HG03439 (cell line): Measurements from ENCODE around the gene STXBP1.
"Not testable (repeated sequence)": the region's sequence is repeated elsewhere in the genome, so short reads cannot be mapped to it uniquely, and the experiment has no call there.

Experiments
- ATAC-seq: cut with Tn5 transposase; IDR thresholded peaks from one replicate; pipeline ENCODE4 v1.9.1; 2021; ENCODE audit warnings: mild to moderate bottlenecking, moderate library complexity; ENCODE audit not compliant: unreplicated experiment

Gene STXBP1

DNA sequence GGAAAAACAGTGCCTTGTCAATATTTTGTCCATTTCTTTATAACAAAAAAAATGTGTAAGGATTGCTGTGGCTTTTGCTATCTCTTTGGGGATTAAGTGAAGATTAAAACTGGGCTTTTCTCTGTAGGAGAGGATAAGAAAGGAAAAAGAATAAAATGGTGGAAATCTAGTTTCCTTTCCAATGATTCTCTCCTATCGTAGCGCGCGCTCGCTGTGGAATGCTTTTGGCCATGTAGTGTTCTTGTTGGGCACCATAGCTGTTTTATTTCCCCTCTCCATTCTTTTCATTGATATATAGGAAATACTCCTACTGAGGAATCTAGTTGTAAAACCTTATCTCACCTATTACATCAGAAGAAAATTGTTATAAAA, 1.5 kb downstream of the STXBP1 start:
- ATAC-seq: no peak

DNA sequence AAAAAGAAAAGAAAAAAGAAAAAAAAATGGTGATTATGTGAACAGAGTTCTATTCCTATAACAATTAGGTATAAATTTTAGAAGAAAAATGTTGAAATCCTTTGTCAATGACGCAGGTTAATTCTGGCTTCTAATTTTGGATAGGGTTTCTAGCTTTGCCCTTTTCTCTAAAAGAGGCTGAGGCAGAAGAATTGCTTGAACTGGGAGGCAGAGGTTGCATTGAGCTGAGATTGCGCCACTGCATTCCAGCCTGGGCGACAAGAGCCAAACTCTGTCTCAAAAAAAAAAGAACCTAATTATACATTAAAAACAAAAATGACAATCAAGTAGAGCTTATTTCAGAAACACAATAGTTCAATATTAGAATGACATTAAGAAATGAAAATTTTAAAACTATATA, 2.9 kb downstream of the STXBP1 start:
- no peak for ATAC-seq

DNA sequence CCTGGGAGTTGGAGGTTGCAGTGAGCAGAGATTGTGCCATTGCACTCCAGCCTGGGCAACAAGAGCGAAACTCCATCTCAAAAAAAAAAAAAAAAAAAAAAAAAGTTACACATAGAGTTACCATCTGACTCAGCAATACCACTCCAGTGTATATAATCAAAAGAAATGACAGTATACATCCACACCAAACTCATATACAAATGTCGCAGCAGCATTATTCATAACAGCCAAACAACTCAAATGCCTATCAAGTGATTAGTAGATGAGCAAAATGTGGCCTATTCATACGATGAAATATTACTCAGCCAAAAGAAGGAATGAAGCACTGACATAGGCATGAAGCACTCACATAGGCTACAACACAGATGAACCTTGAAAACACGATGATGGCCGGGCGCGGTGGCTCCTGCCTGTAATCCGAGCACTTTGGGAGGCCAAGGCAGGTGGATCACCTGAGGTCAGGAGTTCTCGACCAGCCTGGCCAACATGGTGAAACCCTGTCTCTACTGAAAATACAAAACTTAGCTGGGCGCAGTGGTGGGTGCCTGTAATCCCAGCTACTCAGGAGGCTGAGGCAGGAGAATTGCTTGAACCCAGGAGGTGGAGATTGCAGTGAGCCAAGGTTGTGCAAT, 9.4 kb downstream of the STXBP1 start:
- ATAC-seq: not testable (repeated sequence)

DNA sequence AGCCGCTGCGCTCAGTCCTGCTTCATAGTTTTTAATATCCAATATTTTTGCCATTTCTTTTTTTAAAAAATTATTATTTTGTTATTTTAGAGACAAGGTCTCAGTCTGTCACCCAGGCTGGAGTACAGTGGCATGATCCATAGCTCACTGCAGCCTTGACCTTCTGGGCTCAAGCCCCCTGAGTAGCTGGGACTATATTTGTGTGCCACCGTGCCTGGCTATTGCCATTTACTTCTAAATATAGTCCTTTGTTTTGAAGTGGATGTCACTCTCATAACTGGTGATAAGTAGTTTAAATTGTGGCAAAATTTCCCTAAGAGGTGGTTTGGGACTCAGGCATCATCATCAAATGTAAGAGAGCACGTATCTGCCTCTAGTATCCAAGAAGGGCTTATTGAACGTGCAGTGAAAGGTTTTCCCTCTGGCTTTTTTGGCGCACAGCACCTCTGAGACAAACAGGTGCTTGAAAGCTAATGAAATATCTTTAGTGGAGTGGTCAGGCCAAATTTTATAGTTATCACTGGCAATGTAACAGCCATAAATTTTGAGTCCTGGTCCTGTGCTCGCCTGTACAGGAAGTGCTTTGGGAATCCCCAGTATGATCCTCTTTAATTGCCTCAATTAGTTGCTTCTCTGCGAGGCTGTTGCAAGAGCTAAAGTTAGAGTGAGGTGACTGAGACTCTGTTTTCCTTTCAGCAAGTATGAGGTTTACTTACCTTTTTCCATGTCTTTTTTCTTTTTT, 14.8 kb downstream of the STXBP1 start:
- no peak for ATAC-seq

DNA sequence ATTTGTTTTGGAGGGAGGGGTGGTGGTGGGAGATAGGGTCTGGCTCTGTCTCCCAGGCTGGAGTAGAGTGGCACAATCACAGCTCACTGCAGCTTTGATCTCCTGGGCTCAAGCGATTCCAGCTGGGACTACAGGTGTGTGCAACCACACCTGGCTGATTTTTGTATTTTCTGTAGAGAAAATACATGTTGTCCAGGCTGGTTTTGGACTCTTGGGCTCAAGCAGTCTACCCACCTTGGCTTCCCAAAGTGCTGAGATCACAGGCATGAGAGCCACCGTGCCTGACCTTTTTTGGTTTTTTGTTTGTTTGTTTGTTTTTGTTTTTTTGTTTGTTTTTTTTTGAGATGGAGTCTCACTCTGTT, 15.4 kb downstream of the STXBP1 start:
- ATAC-seq: no peak

DNA sequence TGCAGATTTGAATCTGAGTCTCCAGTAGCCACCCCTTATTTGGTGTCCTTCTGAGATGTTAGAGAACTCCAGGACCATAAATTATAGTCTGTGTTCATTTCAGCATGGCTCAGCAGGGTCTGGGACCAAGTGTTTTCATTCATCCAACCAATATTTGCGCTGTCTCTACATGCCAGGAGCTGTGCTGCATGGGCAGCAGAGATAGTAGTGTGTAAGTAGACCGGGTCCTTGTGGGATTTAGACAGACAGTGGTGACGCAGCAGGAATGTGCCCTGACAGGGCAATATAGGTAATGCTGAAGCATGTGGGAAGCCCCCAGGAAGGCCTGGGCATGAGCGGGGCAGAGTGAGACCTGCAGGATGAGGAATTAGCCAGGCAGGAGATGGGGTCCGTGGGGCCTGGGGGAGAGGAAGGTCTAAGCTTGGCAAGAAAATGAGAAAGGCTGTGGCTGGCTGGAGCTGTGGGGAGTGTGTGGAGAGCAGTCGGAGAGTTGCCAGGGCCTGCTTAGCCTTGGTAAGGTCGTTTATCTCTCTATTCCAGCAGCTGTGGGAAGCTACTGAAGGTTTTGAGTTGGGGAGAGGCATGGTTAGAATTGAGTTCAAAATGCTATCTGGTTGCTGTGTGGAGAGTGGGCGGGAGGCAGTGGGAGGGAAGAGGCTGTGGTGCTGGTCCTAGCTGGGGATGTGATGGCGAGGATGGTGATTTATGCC, 16.8 kb downstream of the STXBP1 start:
- no peak for ATAC-seq

DNA sequence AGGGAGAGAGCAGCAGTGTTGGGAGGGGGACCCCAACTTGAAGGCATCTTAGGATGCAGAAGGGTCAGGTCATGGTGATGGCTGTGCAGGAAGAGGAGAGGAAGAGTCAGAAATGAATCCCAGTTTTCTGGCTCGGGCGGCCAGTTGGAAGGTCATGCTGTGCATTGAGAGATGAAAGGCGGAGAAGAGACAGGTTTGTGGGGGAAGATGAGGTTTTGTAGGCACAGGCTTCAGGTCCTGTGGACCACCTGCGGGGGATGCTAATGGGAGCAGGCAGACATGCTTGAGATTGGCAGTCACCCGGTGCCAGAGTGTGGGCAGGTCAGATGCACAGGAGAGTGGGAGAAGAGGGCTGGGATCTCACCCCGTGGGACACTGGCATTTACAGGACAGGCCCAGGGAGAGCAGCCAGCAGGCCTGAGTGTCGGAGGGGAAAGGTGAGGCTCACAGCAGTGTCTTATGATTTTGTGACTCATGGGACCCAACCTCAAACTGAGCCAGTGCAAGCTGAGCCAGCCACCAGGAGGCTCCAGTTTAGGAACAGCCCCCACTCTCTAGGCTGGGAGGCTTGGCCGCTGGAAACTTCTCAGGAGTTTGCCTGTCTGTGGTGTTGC, 17.5 kb downstream of the STXBP1 start:
- no peak for ATAC-seq

DNA sequence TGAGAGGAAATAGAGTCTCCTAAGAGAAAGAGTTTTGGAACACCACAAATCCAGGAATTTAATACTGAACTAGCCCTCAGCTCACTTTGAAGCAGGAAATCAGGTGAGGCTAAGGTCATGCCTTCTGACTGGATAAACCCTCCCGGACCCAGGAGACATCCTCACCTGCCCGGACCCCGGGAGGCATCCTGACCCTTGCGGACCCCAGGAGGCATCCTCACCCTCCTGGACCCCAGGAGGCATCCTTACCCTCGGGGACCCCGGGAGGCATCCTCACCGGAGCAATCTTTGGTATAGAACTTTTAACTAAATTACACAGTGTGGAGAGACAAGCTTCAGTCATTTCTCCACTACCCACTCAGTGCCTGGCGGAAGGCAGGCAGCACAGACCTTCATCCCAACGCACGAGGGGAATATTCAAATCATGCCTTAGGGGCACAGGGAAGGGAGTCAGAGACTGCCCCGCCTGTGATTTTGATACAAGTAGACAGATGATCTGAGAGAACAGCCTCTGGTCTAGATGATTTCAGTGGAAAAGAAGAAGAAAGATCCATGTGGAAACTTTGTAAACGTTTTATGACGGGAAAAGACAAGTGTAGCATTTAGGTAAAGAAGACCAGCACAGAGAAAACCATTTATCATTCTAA, 21.3 kb downstream of the STXBP1 start:
- no peak for ATAC-seq

DNA sequence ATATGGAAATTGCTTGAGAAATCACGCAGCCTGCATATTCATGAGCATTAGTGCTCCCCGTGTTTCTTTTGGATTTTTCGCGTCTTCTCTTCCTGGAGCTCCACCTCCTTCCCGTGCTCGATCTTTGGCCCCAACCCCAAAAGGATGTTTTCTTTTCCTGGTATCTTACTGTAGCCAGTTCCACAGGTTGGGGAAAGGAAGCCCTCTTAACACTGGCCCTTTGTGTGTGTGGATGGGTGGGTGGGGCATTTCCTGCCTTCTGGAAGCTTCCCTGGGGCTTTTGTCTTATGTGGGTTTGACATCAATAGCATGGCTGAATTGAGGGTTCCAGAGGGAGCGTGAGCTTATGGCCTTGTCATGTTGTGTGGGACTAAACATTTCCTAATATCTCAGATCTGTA, 21.9 kb downstream of the STXBP1 start:
- ATAC-seq: no peak

DNA sequence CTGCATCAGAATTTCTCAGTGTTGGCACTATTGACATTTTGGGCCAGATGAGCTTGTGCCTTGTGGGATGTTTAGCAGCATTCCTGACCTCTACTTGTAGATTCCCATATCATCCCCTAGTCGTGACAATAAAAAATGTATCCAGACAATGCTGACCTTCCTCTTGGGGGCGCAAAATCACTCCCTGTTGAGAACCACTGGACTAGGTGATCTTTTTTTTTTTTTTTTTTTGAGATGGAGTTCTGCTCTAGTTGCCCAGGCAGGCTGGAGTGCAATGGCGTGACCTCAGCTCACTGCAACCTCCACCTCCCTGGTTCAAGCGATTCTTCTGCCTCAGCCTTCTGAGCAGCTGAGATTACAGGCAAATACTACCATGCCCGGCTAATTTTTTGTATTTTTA, 22.6 kb downstream of the STXBP1 start:
- ATAC-seq: no peak

DNA sequence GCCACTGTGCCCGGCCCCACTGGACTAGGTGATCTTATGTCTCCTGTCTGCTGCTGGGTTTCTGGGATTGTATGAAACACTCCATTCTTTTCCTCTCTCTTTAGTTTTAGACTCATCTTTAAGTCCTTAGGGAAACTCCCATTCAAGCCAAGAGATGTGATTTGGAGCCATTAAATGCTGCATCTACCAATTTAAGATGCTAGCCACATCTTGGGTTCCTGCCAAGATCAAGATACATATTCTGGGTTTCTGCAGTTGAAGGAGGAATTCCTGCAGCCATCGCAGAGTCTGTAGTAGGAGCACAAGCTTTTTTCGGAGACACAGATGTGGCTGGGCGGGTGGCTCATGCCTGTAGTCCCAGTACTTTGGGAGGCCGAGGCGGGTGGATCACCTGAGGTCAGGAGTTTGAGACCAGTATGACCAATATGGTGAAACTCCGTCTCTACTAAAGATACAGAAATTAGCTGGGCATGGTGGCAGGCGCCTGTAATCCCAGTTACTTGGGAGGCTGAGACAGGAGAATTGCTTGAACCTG, 23.2 kb downstream of the STXBP1 start:
- no peak for ATAC-seq

DNA sequence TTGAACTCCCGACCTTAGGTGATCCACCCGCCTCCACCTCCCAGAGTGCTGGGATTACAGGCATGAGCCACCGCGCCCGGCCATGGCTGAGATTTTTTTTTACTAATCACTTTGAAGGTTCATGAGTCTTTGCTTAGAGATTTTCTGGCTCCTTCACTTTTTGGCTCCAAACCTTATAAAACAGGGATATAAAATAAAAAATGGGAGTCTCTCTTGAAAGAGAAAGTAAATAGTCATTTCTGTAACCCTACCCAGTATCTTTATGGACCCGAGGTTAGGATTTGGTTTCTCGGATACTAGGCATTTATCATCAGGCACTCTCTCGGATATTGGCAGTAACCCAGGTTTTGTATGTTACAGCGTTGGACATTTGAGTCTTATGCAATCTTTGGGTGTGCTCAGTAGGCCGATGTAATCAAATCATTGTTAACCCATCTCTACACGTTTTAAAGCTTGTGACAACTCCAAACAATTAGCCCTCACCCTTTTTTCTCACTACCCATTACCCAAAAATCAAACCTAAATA, 25.3 kb downstream of the STXBP1 start:
- ATAC-seq: no peak

DNA sequence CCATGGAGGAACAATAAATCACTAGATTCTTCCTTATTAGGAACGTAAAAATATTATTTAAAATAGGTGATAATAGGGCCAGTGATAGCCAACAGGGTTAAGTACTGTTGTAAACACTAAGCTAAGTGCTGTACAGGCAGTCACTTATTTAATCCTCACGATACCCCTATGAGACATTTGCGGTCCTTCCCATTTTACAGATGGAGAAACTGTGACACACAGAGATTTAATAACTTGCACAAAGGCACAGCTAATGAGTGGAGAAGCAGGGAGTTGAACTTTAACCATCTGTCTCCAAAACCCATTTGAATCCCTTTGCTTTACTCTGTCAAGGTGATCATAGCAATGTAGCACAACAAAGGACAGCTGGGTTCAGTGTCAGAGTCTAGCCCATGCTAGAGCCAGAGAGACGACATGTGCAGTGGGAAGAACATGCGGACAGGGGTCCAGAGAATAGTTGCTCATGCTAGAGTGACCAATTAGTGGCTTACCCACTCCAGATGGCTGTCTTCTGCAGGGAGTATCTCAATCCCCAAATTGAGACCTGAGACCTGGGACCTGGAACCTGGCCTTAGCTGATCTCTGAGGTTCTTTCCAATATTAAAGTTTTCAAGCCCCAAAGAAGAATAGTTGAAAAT, 28.9 kb downstream of the STXBP1 start:
- ATAC-seq: no peak

DNA sequence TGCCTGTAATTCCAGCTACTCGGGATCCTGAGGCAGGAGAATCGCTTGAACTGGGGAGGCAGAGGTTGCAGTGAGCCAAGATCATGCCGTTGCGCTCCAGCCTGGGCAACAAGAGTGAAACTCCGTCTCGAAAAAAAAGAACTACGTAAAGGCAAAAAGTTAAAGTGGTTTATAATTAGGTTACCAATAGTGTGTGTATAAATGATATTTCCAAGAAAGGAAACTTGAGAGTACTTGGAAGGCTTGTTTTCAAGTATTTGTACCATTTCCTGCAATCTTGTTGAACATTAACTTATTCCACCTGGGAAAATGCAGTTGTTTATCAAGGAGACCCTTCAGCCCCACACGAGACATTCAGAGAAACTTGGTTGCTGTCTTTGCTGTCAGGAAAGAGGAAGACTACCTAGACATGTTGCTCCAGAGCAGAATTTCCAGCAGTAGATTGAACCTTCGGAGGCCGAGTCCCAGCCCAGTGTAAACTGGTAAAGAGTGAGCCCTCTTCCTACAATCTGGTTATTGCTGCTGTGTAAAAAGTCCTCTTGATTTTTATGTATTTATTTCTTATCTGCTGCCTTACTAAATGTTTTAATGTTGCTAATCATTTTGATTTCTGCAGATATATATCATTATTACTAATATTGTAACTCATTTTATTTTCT, 30.1 kb downstream of the STXBP1 start:
- ATAC-seq: no peak

DNA sequence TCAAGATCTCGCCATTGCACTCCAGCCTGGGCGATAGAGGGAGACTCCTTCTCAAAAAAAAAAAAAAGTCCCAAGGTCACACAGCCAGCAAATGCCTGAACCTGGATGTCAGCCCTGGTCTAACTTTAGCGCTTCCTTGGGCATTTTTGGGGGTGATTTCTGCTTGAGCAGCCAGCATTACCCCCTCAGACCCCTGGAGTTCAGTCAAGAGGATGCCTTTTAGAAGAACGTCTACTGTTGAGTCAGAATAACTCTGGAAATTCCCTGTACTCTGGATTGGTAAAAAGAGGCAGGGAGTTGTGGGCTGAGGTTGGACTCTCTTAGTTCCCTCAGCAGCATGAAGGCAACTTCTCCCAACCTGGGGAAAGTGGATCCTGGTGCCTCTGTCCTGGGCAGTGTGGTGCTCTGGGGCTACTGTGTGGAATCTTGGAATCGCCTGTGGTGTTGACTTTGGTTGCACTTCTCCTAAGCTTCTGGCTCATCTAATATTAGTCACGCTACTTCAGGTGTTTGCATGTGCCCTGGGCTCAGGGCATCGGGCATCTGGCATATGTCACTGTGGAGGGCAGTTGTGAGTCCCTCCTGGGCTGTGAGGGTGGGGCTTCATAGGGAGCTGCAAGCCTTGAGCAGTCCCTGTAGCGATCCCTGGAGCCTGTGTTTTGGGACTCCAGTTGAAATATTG, 32.2 kb downstream of the STXBP1 start:
- no peak for ATAC-seq

DNA sequence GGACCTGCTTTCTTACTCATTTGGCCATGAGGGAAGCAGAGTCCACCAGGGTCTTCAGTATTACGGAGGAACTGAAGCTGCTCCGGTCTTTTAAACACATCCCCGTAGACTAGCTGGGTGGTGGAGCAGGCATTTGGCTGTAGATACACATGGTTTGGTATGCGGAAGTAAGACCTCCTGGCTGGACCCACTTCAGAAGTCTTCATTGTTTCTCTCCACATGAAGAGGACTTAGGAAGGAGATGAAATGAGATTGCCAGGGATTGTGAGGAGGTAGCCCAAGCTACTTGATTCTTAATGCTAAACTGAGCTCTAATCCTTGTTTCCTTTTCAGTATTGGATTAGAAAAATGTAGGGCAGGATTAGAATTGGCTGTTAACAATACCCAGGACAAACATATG, 32.9 kb downstream of the STXBP1 start:
- ATAC-seq: no peak

DNA sequence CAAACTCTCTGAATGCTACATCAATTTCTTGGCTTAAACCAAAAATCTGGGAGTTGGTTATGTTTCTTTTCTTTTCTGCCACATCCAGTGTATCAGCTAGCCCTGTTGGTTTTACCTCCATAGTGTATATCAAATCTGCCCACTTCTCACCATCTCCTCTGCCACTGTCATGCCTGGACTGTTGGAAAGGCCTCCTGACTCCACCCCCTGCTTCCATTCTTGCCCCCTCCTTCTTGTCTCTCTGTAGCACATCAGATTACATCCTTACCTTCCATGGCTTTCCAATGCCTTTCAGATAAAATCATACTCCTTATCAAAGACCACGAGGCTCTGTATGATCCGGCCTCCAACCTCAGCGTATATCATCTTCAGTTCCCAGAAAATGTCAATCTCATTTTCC, 35.4 kb downstream of the STXBP1 start:
- no peak for ATAC-seq

DNA sequence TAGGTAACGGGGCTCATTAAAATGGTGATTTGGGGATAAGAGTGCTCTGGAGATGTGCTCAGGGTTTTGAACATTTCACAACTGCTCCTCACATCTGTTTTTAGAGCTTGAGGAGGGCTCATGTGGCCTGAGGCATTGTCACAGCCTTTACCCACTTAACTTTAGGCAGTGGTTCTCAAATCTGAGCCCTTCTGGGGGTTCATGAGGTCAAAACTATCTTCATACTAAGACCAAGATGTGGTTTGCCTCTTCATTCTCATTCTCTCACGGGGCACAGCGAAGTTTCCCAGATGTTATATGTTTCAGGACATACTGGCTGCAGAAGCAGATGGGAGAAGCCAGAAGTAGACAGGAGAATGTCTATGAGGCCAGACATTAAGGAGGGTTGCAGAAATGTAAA, 38.4 kb downstream of the STXBP1 start:
- ATAC-seq: no peak
